ENCODE results near the gene DOCK3.

The DOCK3 gene

GRCh38 chr3:50637011-50637410, 37.7 kb upstream of the DOCK3 start:
- Histone ChIP-seq H3K36me3 (ENCODE audit: control insufficient read depth, insufficient read depth, low read length) (peaks cover 14% of the 10 kb centered on the region), H3K9me3 (ENCODE audit: control insufficient read depth, insufficient read depth, low read depth, low read length) (no peaks in the 10 kb centered on the region), H3K4me1 (ENCODE audit: control insufficient read depth, insufficient read depth, low read length) (peaks cover 26% of the 10 kb centered on the region), H3K27me3 (ENCODE audit: control insufficient read depth, insufficient read depth, low read length) (no peaks in the 10 kb centered on the region), H3K9ac (ENCODE audit: low read length) (no peak overlapping the region), H3K27ac (ENCODE audit: low read depth, low read length) (no peak overlapping the region), H3K4me3 (ENCODE audit: low read depth, low read length) (no peak overlapping the region)

- Histone ChIP-seq H3K4me3 (ENCODE audit: low read depth, low read length) (no peak overlapping the region), H3K27ac (ENCODE audit: low read depth, low read length) (no peak overlapping the region), H3K9me3 (ENCODE audit: control insufficient read depth, insufficient read depth, low read depth, low read length) (no peaks in the 10 kb centered on the region), H3K27me3 (ENCODE audit: control insufficient read depth, insufficient read depth, low read length) (no peaks in the 10 kb centered on the region), H3K36me3 (ENCODE audit: control insufficient read depth, insufficient read depth, low read length) (peaks cover 18% of the 10 kb centered on the region), H3K4me1 (ENCODE audit: control insufficient read depth, insufficient read depth, low read length) (peaks cover 26% of the 10 kb centered on the region), H3K9ac (ENCODE audit: low read length) (no peak overlapping the region)
Measured at GRCh38 chr3:50637945-50638344, 36.8 kb upstream of the DOCK3 start.

GRCh38 chr3:50639055-50639494, 35.7 kb upstream of the DOCK3 start:
- no peak overlapping the region for H3K4me3 ChIP-seq (ENCODE audit: low read depth, low read length)
- no peaks in the 10 kb centered on the region for H3K27me3 ChIP-seq (ENCODE audit: control insufficient read depth, insufficient read depth, low read length)
- H3K9me3 ChIP-seq (ENCODE audit: control insufficient read depth, insufficient read depth, low read depth, low read length): no peaks in the 10 kb centered on the region
- peaks cover 27% of the 10 kb centered on the region for H3K36me3 ChIP-seq (ENCODE audit: control insufficient read depth, insufficient read depth, low read length)
- peaks cover 26% of the 10 kb centered on the region for H3K4me1 ChIP-seq (ENCODE audit: control insufficient read depth, insufficient read depth, low read length)
- no peak overlapping the region for H3K27ac ChIP-seq (ENCODE audit: low read depth, low read length)
- no peak overlapping the region for H3K9ac ChIP-seq (ENCODE audit: low read length)

- Histone ChIP-seq H3K36me3 (ENCODE audit: control insufficient read depth, insufficient read depth, low read length) (peaks cover 52% of the 10 kb centered on the region), H3K27ac (ENCODE audit: low read depth, low read length) (no peak overlapping the region), H3K9ac (ENCODE audit: low read length) (no peak overlapping the region), H3K4me3 (ENCODE audit: low read depth, low read length) (no peak overlapping the region), H3K9me3 (ENCODE audit: control insufficient read depth, insufficient read depth, low read depth, low read length) (no peaks in the 10 kb centered on the region), H3K4me1 (ENCODE audit: control insufficient read depth, insufficient read depth, low read length) (peaks cover 19% of the 10 kb centered on the region), H3K27me3 (ENCODE audit: control insufficient read depth, insufficient read depth, low read length) (no peaks in the 10 kb centered on the region)
Measured at GRCh38 chr3:50642382-50642781, 32.3 kb upstream of the DOCK3 start.

- no peak overlapping the region for H3K27ac ChIP-seq (ENCODE audit: low read depth, low read length)
- no peak overlapping the region for H3K9ac ChIP-seq (ENCODE audit: low read length)
- H3K9me3 ChIP-seq (ENCODE audit: control insufficient read depth, insufficient read depth, low read depth, low read length): no peaks in the 10 kb centered on the region
- peaks cover 13% of the 10 kb centered on the region for H3K4me1 ChIP-seq (ENCODE audit: control insufficient read depth, insufficient read depth, low read length)
- no peaks in the 10 kb centered on the region for H3K27me3 ChIP-seq (ENCODE audit: control insufficient read depth, insufficient read depth, low read length)
- H3K36me3 ChIP-seq (ENCODE audit: control insufficient read depth, insufficient read depth, low read length): peaks cover 62% of the 10 kb centered on the region
- no peak overlapping the region for H3K4me3 ChIP-seq (ENCODE audit: low read depth, low read length)
Measured at GRCh38 chr3:50644561-50644960, 30.2 kb upstream of the DOCK3 start.

GRCh38 chr3:50645378-50645777, 29.3 kb upstream of the DOCK3 start:
- Histone ChIP-seq H3K27ac (ENCODE audit: low read depth, low read length) (no peak overlapping the region), H3K36me3 (ENCODE audit: control insufficient read depth, insufficient read depth, low read length) (peaks cover 62% of the 10 kb centered on the region), H3K9ac (ENCODE audit: low read length) (no peak overlapping the region), H3K9me3 (ENCODE audit: control insufficient read depth, insufficient read depth, low read depth, low read length) (no peaks in the 10 kb centered on the region), H3K4me1 (ENCODE audit: control insufficient read depth, insufficient read depth, low read length) (peaks cover 16% of the 10 kb centered on the region), H3K27me3 (ENCODE audit: control insufficient read depth, insufficient read depth, low read length) (no peaks in the 10 kb centered on the region), H3K4me3 (ENCODE audit: low read depth, low read length) (no peak overlapping the region)

GRCh38 chr3:50648313-50648712, 26.4 kb upstream of the DOCK3 start:
- Histone ChIP-seq H3K36me3 (ENCODE audit: control insufficient read depth, insufficient read depth, low read length) (peaks cover 40% of the 10 kb centered on the region), H3K27ac (ENCODE audit: low read depth, low read length) (no peak overlapping the region), H3K9ac (ENCODE audit: low read length) (no peak overlapping the region), H3K4me1 (ENCODE audit: control insufficient read depth, insufficient read depth, low read length) (peaks cover 25% of the 10 kb centered on the region), H3K9me3 (ENCODE audit: control insufficient read depth, insufficient read depth, low read depth, low read length) (no peaks in the 10 kb centered on the region), H3K4me3 (ENCODE audit: low read depth, low read length) (no peak overlapping the region), H3K27me3 (ENCODE audit: control insufficient read depth, insufficient read depth, low read length) (no peaks in the 10 kb centered on the region)

- H3K27ac ChIP-seq (ENCODE audit: low read depth, low read length): no peak overlapping the region
- H3K9me3 ChIP-seq (ENCODE audit: control insufficient read depth, insufficient read depth, low read depth, low read length): no peaks in the 10 kb centered on the region
- peaks cover 25% of the 10 kb centered on the region for H3K4me1 ChIP-seq (ENCODE audit: control insufficient read depth, insufficient read depth, low read length)
- H3K27me3 ChIP-seq (ENCODE audit: control insufficient read depth, insufficient read depth, low read length): no peaks in the 10 kb centered on the region
- no peak overlapping the region for H3K4me3 ChIP-seq (ENCODE audit: low read depth, low read length)
- peaks cover 36% of the 10 kb centered on the region for H3K36me3 ChIP-seq (ENCODE audit: control insufficient read depth, insufficient read depth, low read length)
- H3K9ac ChIP-seq (ENCODE audit: low read length): no peak overlapping the region
Measured at GRCh38 chr3:50648944-50649343, 25.8 kb upstream of the DOCK3 start.

GRCh38 chr3:50649451-50649931, 25.2 kb upstream of the DOCK3 start:
- H3K4me3 ChIP-seq (ENCODE audit: low read depth, low read length): no peak overlapping the region
- H3K27me3 ChIP-seq (ENCODE audit: control insufficient read depth, insufficient read depth, low read length): no peaks in the 10 kb centered on the region
- H3K4me1 ChIP-seq (ENCODE audit: control insufficient read depth, insufficient read depth, low read length): peaks cover 25% of the 10 kb centered on the region
- H3K9me3 ChIP-seq (ENCODE audit: control insufficient read depth, insufficient read depth, low read depth, low read length): no peaks in the 10 kb centered on the region
- no peak overlapping the region for H3K9ac ChIP-seq (ENCODE audit: low read length)
- H3K36me3 ChIP-seq (ENCODE audit: control insufficient read depth, insufficient read depth, low read length): peaks cover 31% of the 10 kb centered on the region
- no peak overlapping the region for H3K27ac ChIP-seq (ENCODE audit: low read depth, low read length)

- no peak overlapping the region for H3K9ac ChIP-seq (ENCODE audit: low read length)
- H3K36me3 ChIP-seq (ENCODE audit: control insufficient read depth, insufficient read depth, low read length): peaks cover 30% of the 10 kb centered on the region
- no peaks in the 10 kb centered on the region for H3K27me3 ChIP-seq (ENCODE audit: control insufficient read depth, insufficient read depth, low read length)
- H3K9me3 ChIP-seq (ENCODE audit: control insufficient read depth, insufficient read depth, low read depth, low read length): no peaks in the 10 kb centered on the region
- peaks cover 25% of the 10 kb centered on the region for H3K4me1 ChIP-seq (ENCODE audit: control insufficient read depth, insufficient read depth, low read length)
- no peak overlapping the region for H3K4me3 ChIP-seq (ENCODE audit: low read depth, low read length)
- H3K27ac ChIP-seq (ENCODE audit: low read depth, low read length): no peak overlapping the region
Measured at GRCh38 chr3:50650018-50650417, 24.7 kb upstream of the DOCK3 start.

- Histone ChIP-seq H3K4me1 (ENCODE audit: control insufficient read depth, insufficient read depth, low read length) (peaks cover 25% of the 10 kb centered on the region), H3K36me3 (ENCODE audit: control insufficient read depth, insufficient read depth, low read length) (peaks cover 19% of the 10 kb centered on the region), H3K27ac (ENCODE audit: low read depth, low read length) (no peak overlapping the region), H3K9ac (ENCODE audit: low read length) (no peak overlapping the region), H3K9me3 (ENCODE audit: control insufficient read depth, insufficient read depth, low read depth, low read length) (no peaks in the 10 kb centered on the region), H3K27me3 (ENCODE audit: control insufficient read depth, insufficient read depth, low read length) (no peaks in the 10 kb centered on the region), H3K4me3 (ENCODE audit: low read depth, low read length) (no peak overlapping the region)
Measured at GRCh38 chr3:50651445-50651844, 23.3 kb upstream of the DOCK3 start.
